Astrocyte (in vitro differentiated cells and primary cell): ENCODE measurements around the gene MXRA8. TPM values are rescaled to one million over a fixed set of nuclear protein-coding genes. Genes with fewer than 3 reads are reported as not detected.

Experiments
- DNase-seq: peaks from one replicate; pipeline ENCODE4 v3.0.0-alpha.2; 2010; ENCODE audit warnings: low read depth
- FAIRE-seq: peaks from 2 replicates; lab custom pipeline; 2011; peaks lifted over from hg19 to GRCh38; lab: Jason Lieb, UNC
- H2AFZ ChIP-seq: 2 replicates; pipeline ENCODE4 v1.6.0; 2012; ENCODE audit warnings: low read depth, low read length, inconsistent platforms
- H3K27ac ChIP-seq: 2 replicates; pipeline ENCODE4 v1.5.1; 2011; ENCODE audit warnings: low read depth, low read length, inconsistent platforms
- H3K27me3 ChIP-seq: 2 replicates; pipeline ENCODE4 v1.6.0; 2011; ENCODE audit warnings: low read length, inconsistent platforms; ENCODE audit not compliant: insufficient read depth
- H3K36me3 ChIP-seq: 2 replicates; pipeline ENCODE4 v1.5.1; 2011; ENCODE audit warnings: low read length, inconsistent platforms; ENCODE audit not compliant: insufficient read depth
- H3K4me1 ChIP-seq: 2 replicates; pipeline ENCODE4 v1.5.1; 2011; ENCODE audit warnings: low read length, inconsistent platforms; ENCODE audit not compliant: insufficient read depth
- H3K4me2 ChIP-seq: 2 replicates; pipeline ENCODE4 v1.6.0; 2012; ENCODE audit warnings: low read length, inconsistent platforms
- H3K4me3 ChIP-seq: 2 replicates; pipeline ENCODE4 v1.5.1; 2011; ENCODE audit warnings: low read depth, mild to moderate bottlenecking, low read length, inconsistent platforms; ENCODE audit not compliant: insufficient read depth
- H3K79me2 ChIP-seq: 2 replicates; pipeline ENCODE4 v1.6.0; 2012; ENCODE audit warnings: mild to moderate bottlenecking, low read length, inconsistent platforms; ENCODE audit not compliant: insufficient read depth
- H3K9ac ChIP-seq: 2 replicates; pipeline ENCODE4 v1.6.0; 2012; ENCODE audit warnings: mild to moderate bottlenecking, low read length, inconsistent platforms
- H3K9me3 ChIP-seq: 2 replicates; pipeline ENCODE4 v1.5.1; 2012; ENCODE audit warnings: low read depth, mild to moderate bottlenecking, low read length, inconsistent platforms; ENCODE audit not compliant: insufficient read depth
- H4K20me1 ChIP-seq: 2 replicates; pipeline ENCODE4 v1.6.0; 2012; ENCODE audit warnings: low read length, inconsistent platforms; ENCODE audit not compliant: insufficient read depth
- H3K27ac Mint-ChIP-seq: one replicate; pipeline ENCODE4 v1.8.0; 2021; ENCODE audit warnings: mild to moderate bottlenecking, mixed read lengths; ENCODE audit not compliant: unreplicated experiment
- H3K27me3 Mint-ChIP-seq: one replicate; pipeline ENCODE4 v1.8.0; 2021; ENCODE audit warnings: low read depth, mixed read lengths; ENCODE audit not compliant: unreplicated experiment
- H3K36me3 Mint-ChIP-seq: one replicate; pipeline ENCODE4 v1.8.0; 2021; ENCODE audit warnings: low read depth, mixed read lengths; ENCODE audit not compliant: unreplicated experiment
- H3K4me1 Mint-ChIP-seq: one replicate; pipeline ENCODE4 v1.8.0; 2021; ENCODE audit warnings: low read depth, mixed read lengths; ENCODE audit not compliant: unreplicated experiment
- H3K4me3 Mint-ChIP-seq: one replicate; pipeline ENCODE4 v1.8.0; 2021; ENCODE audit warnings: mild to moderate bottlenecking, moderate library complexity, mixed read lengths; ENCODE audit not compliant: unreplicated experiment
- H3K9me3 Mint-ChIP-seq: one replicate; pipeline ENCODE4 v1.8.0; 2021; ENCODE audit warnings: mild to moderate bottlenecking, mixed read lengths; ENCODE audit not compliant: unreplicated experiment
- CTCF ChIP-seq: IDR thresholded peaks from 2 replicates; pipeline ENCODE4 v1.5.1; 2011; ENCODE audit warnings: low read depth, mild to moderate bottlenecking, inconsistent platforms, low read length, moderate library complexity; ENCODE audit not compliant: insufficient read depth
- EZH2 ChIP-seq: IDR thresholded peaks from 2 replicates; pipeline ENCODE4 v1.6.1; 2012; ENCODE audit warnings: mild to moderate bottlenecking, low read length, inconsistent platforms; ENCODE audit not compliant: insufficient read depth
- total RNA-seq: library from RNA; stranded (reverse); gene quantifications from 2 replicates; pipeline ENCODE4 v1.2.1, GENCODE V29; 2021

Gene MXRA8
- total RNA-seq, 1 donor from 2014 or later, result 112 TPM

- H3K27me3 Mint-ChIP-seq, result no peaks in the 10 kb centered on the region
- Histone ChIP-seq H3K4me3 (no peak overlapping the region), H3K79me2 (peaks cover 59% of the 10 kb centered on the region), H3K9ac (no peak overlapping the region), H3K4me2 (no peak overlapping the region), H3K9me3 (no peaks in the 10 kb centered on the region), H2AFZ (no peak overlapping the region), H4K20me1 (peaks cover 77% of the 10 kb centered on the region), H3K27ac (no peak overlapping the region), H3K27me3 (no peaks in the 10 kb centered on the region), H3K36me3 (peaks cover 14% of the 10 kb centered on the region), H3K4me1 (peaks cover 18% of the 10 kb centered on the region)
- peaks cover 14% of the 10 kb centered on the region for H3K4me1 Mint-ChIP-seq
- TF ChIP-seq EZH2 (no peak), CTCF (no peak)
- no peaks in the 10 kb centered on the region for H3K9me3 Mint-ChIP-seq
- H3K4me3 Mint-ChIP-seq, result no peak overlapping the region
- peaks cover 11% of the 10 kb centered on the region for H3K36me3 Mint-ChIP-seq
- H3K27ac Mint-ChIP-seq, result no peak overlapping the region
- FAIRE-seq (no peak), DNase-seq (no peak)
Observed at GRCh38 chr1:1314237-1314586, 44.1 kb downstream of the MXRA8 start.

- Mint-ChIP-seq H3K4me3 (peak overlapping the region; percentile 54), H3K27me3 (no peaks in the 10 kb centered on the region), H3K4me1 (peaks cover 13% of the 10 kb centered on the region), H3K9me3 (no peaks in the 10 kb centered on the region), H3K27ac (peak overlapping the region; percentile 18), H3K36me3 (peaks cover 9% of the 10 kb centered on the region)
- H3K9ac ChIP-seq, result no peak overlapping the region
- H3K27me3 ChIP-seq, result no peaks in the 10 kb centered on the region
- no peaks in the 10 kb centered on the region for H3K9me3 ChIP-seq
- H3K4me2 ChIP-seq, result no peak overlapping the region
- H3K4me1 ChIP-seq, result peaks cover 21% of the 10 kb centered on the region
- peaks cover 14% of the 10 kb centered on the region for H3K36me3 ChIP-seq
- H3K27ac ChIP-seq, result no peak overlapping the region
- no peak overlapping the region for H3K4me3 ChIP-seq
- peaks cover 71% of the 10 kb centered on the region for H4K20me1 ChIP-seq
- no peak overlapping the region for H2AFZ ChIP-seq
- DNase-seq (no peak), FAIRE-seq (no peak)
- peaks cover 59% of the 10 kb centered on the region for H3K79me2 ChIP-seq
- no peak for TF ChIP-seq EZH2
- TF ChIP-seq CTCF, result no peak
Observed at GRCh38 chr1:1313500-1314236, 44.7 kb downstream of the MXRA8 start.
